ENCODE measurements around the gene PPP1R7. TPM values are rescaled to one million over a fixed set of nuclear protein-coding genes. Genes with fewer than 3 reads are reported as not detected.

Gene PPP1R7
- total RNA-seq, 1 experiment from 2014 or later, result 80.2 TPM

GRCh38 chr2:241224851-241225438 is 74.7 kb downstream of the PPP1R7 start:
- Histone ChIP-seq H3K9me3 (no peaks in the 10 kb centered on the region), H3K4me3 (no peak overlapping the region), H3K36me3 (peaks cover 33% of the 10 kb centered on the region), H3K27me3 (no peaks in the 10 kb centered on the region)
- DNase-seq, result no peak

DNA sequence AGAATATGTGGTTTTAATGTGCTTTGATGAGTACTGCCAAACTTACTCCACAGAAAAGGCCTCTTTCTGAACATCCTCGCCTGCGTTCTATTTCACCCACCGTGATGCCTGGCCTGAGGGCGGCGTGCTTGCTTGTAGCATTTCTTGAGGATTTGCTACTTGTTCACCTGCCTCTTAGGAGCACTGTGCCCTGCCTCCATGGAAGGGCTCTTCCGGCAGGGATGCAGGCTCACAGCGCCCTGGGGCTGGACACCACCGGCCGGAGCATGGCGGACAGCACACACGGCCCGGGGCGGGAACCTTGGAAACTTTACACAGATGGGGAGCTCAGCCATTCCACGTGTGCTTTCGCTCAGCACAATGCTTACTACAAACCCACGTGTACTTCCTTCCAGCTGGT is 75.3 kb downstream of the PPP1R7 start:
- no peaks in the 10 kb centered on the region for H3K27me3 ChIP-seq
- H3K9me3 ChIP-seq, result no peaks in the 10 kb centered on the region
- H3K4me3 ChIP-seq, result no peak overlapping the region
- DNase-seq, result no peak
- H3K36me3 ChIP-seq, result peaks cover 39% of the 10 kb centered on the region

GRCh38 chr2:241225983-241226382 is 75.7 kb downstream of the PPP1R7 start:
- Histone ChIP-seq H3K9me3 (no peaks in the 10 kb centered on the region), H3K27me3 (no peaks in the 10 kb centered on the region), H3K4me3 (no peak overlapping the region), H3K36me3 (peaks cover 43% of the 10 kb centered on the region)
- no peak for DNase-seq

DNA sequence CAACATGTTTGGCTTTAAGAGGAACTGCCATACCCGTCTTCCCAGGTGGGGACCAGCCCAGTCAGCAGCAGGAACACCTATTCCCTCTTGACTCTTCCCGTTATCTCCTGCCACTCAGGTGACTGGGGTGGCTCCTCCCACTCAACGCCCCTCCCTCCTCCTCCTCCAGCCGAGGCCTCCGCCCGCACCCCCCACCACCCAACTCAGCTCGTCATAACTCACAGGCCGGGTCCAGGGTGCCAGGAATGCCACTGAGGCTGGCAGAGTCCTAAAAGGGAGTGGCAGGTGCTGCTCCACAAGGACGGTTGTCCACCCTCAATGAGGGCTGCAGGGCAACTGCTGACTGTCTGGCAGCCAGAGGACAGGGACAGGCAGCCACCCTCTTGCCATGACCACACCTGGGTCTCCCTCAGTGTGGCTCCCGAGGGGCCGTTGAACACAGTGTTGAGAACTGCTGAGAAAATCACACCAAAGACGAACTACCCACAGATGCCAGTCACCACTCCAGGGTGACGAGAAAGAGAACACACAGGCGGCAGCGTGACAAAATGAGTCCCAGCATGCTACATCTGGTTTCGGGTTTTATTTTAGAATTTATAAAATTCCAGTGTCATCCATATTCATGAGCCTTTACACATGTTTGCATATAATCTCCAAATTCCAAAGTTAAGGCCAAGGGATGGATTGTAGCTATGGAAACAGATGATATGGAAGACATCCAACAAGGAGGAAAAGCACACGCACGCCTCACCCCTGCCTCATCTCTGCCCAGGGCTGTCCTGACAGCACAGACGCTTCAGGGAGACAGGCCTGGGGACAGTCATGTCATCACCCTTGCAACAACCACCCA is 76.7 kb downstream of the PPP1R7 start:
- H3K9me3 ChIP-seq, result no peaks in the 10 kb centered on the region
- H3K27me3 ChIP-seq, result no peaks in the 10 kb centered on the region
- H3K4me3 ChIP-seq, result no peak overlapping the region
- peaks cover 51% of the 10 kb centered on the region for H3K36me3 ChIP-seq
- no peak for DNase-seq

DNA sequence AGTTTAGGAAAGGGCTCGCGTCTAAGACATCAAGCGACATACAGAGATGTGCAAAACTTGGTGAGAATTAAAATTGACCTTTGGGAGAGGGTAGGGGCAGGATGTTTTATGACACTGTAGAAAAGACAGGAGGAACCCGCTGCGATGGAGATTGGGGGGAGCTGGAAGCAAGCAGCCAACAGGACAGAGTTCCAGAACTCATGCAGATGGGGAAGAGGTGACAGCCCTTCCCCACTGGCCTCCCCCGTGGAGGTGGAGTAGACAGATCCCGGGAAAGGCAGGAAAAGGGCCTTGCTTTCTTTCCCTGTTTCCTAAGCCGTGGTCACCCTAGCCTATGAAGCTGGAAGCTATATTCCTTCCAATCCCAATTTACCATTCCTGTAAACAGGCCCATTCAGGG is 77.3 kb downstream of the PPP1R7 start:
- peaks cover 57% of the 10 kb centered on the region for H3K36me3 ChIP-seq
- H3K9me3 ChIP-seq, result no peaks in the 10 kb centered on the region
- no peak for DNase-seq
- H3K27me3 ChIP-seq, result no peaks in the 10 kb centered on the region
- H3K4me3 ChIP-seq, result no peak overlapping the region

- H3K36me3 ChIP-seq, result peaks cover 64% of the 10 kb centered on the region
- H3K27me3 ChIP-seq, result no peaks in the 10 kb centered on the region
- no peaks in the 10 kb centered on the region for H3K9me3 ChIP-seq
- no peak for DNase-seq
- H3K4me3 ChIP-seq, result no peak overlapping the region
These were observed 78.0 kb downstream of the PPP1R7 start for GRCh38 chr2:241228081-241228859.

DNA sequence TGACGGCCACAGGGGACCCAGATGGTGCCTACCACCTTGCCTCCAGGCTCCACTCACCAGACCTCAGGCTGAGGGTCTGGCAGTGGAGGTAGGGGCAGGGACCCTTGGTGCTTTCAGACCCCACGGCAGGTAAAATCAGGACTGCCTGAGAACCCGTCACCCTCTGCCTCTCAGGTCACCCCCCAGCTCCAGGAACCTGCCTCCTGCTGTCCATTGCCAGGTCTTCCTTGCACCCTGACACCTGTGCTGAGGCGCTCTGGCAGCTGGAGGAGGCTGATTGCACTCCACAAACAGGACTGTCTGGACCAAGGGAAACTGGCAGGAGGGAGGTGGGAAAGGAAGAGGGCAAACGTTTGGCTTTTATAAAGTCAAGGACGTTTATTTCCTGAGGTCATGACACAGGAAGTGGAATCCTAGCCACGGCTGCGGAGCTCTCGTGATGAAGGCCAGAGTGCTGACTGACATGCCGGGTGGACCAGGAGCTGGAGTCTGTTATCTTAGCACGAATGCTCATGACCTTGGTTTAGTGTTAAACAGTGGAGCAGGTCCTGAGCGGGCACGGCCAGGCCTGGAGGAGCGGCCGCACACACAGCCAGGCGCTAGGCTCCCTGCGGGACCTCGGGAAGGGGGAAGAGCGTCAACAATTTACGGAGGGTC is 78.7 kb downstream of the PPP1R7 start:
- DNase-seq, result no peak
- no peak overlapping the region for H3K4me3 ChIP-seq
- no peaks in the 10 kb centered on the region for H3K27me3 ChIP-seq
- no peaks in the 10 kb centered on the region for H3K9me3 ChIP-seq
- H3K36me3 ChIP-seq, result peaks cover 71% of the 10 kb centered on the region

DNA sequence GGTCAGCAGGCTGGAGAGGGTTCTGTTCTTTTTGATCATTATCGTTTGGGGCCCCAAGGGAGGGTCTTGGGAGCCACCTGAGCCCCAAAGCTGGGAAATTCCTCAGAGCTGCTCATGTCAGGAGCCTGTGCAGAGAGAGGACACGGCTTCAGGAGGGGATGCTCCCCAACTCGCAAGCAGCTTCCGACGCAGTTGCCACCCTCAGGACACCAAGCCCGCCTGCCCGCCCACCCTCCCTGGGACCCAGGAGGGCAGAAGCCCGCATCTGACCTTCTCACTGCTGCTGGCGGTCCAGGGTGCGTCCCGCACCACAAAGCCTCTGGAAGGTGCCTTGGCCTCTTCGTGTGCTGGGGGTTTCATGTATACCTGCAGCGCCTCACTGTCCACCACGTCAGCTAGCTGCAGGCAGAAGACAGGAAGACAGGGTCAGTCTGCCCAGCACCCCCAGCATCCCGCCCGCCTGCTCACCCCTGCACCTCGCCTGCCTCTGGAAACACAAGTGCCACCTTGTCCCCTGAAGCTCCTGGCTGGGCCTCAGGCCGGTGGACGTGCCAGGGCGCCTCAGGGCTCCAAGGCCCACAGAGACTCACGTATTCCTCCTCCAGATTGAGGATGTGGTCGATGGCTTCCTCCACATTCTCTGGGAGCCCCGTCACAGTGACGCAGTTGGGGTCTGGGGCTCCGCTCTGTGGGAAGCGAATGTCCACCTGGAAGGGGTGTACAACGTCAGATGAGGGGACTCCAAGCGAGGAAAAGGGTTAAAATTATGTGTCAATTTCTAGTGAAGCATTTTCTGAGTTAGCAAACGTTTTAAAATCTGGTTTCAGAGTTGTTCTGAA is 79.5 kb downstream of the PPP1R7 start:
- no peaks in the 10 kb centered on the region for H3K9me3 ChIP-seq
- no peaks in the 10 kb centered on the region for H3K27me3 ChIP-seq
- peaks cover 79% of the 10 kb centered on the region for H3K36me3 ChIP-seq
- no peak for DNase-seq
- H3K4me3 ChIP-seq, result no peak overlapping the region

DNA sequence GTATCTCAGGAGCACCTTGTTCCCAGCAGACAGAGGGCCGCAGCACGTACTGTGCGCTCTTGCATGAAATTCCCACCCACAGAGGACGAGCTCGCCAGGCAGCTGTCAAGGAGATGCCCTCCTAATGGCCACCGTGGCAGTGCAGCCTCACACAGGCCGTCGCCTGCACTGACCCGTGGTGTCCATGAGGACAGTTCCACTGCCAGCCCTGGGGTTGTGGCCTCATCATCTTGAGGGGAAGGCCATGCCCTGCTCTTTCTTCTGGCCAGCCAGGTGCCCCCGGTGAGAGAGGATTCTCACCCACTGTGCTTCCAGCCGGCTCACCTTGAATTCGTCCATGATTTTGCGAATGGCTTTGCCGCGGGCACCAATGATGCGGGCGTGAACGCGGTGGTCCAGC is 80.2 kb downstream of the PPP1R7 start:
- H3K36me3 ChIP-seq, result peaks cover 83% of the 10 kb centered on the region
- no peak overlapping the region for H3K4me3 ChIP-seq
- DNase-seq, result no peak
- no peaks in the 10 kb centered on the region for H3K27me3 ChIP-seq
- no peaks in the 10 kb centered on the region for H3K9me3 ChIP-seq

- no peaks in the 10 kb centered on the region for H3K27me3 ChIP-seq
- no peak overlapping the region for H3K4me3 ChIP-seq
- H3K9me3 ChIP-seq, result no peaks in the 10 kb centered on the region
- no peak for DNase-seq
- H3K36me3 ChIP-seq, result peaks cover 92% of the 10 kb centered on the region
These were observed 82.7 kb downstream of the PPP1R7 start for GRCh38 chr2:241232736-241233575.

Other genes with a start within 250 kb of the PPP1R7 start
- not detected in 2 replicates for gene CROCC2, start 244.1 kb upstream of the PPP1R7 start, total RNA-seq (2014; rRNA removed; shearing (Covaris generic); ENCODE audit: low replicate concordance)
- gene SNED1, start 151.8 kb upstream of the PPP1R7 start, total RNA-seq (2014; rRNA removed; shearing (Covaris generic); ENCODE audit: low replicate concordance), result 2.6 and 5.1 TPM in 2 replicates
- 18.9 and 33.2 TPM in 2 replicates for gene MTERF4, start 48.2 kb upstream of the PPP1R7 start, total RNA-seq (2014; rRNA removed; shearing (Covaris generic); ENCODE audit: low replicate concordance)
- gene PASK, start 995 bp upstream of the PPP1R7 start, total RNA-seq (2014; rRNA removed; shearing (Covaris generic); ENCODE audit: low replicate concordance), result 3.7 and 21.6 TPM in 2 replicates
- gene ANO7, start 38.2 kb downstream of the PPP1R7 start, total RNA-seq (2014; rRNA removed; shearing (Covaris generic); ENCODE audit: low replicate concordance), result 0.10 TPM in 1 of 2 replicates, not detected in the other
- gene HDLBP, start 165.2 kb downstream of the PPP1R7 start, total RNA-seq (2014; rRNA removed; shearing (Covaris generic); ENCODE audit: low replicate concordance), result 383 and 447 TPM in 2 replicates
- gene SEPTIN2, start 165.5 kb downstream of the PPP1R7 start, total RNA-seq (2014; rRNA removed; shearing (Covaris generic); ENCODE audit: low replicate concordance), result 348 and 489 TPM in 2 replicates
- gene FARP2, start 205.8 kb downstream of the PPP1R7 start, total RNA-seq (2014; rRNA removed; shearing (Covaris generic); ENCODE audit: low replicate concordance), result 35.6 and 37.4 TPM in 2 replicates